Measurements from ENCODE around the gene ISY1. TPM values are rescaled to one million over a fixed set of nuclear protein-coding genes. Genes with fewer than 3 reads are reported as not detected.
A peak's percentile ranks its signal among the peaks of the same experiment; 100 is the strongest.
"Not testable (repeated sequence)": the region's sequence is repeated elsewhere in the genome, so short reads cannot be mapped to it uniquely, and the experiment has no call there.

ISY1 gene
- total RNA-seq, 2 experiments from 2014 or later: 28.2 to 28.5 TPM

DNA sequence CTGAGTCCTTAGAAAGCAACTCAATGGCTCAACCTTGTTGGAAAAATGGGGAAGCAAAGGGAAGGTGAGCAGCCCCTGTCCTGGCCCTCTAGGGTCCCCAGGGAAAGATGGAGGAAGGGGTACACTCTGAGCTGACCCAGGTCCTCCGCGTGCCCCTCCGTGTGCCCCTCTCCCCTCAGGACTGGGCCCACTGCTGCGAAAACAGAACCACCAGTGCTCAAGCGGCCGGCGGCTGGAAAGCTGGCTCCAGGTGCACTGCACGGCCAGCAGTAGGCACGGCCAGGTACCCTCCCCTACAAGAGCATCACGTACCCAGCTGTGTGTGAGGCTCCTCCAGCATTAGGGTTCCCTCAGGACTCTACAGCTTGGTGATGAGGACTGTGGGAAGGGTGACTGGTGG is 65.6 kb downstream of the ISY1 start:
- ChIA-PET POLR2A (interaction anchor here (0.8 to 1.5 kb wide), 4 partner anchors 24 to 89 kb away, joined by 3 to 4 read pairs (median 4); partner anchors contain the start of gene CNBP), CTCF (no interaction called here)
- Histone ChIP-seq H3K4me3 (ENCODE audit: low read length) (no peak overlapping the region), H3K4me1 (ENCODE audit: insufficient read depth, low read length) (peaks cover 18% of the 10 kb centered on the region), H3K36me3 (ENCODE audit: insufficient read depth, low read length) (peaks cover 63% of the 10 kb centered on the region), H3K27ac (ENCODE audit: low read depth in 1 of 2, low read length in 2 of 2) (peak overlapping the region in 1 of 2 donors; percentile 22), H3K9me3 (ENCODE audit: control insufficient read depth in 1 of 2, insufficient read depth in 1 of 2, low read length in 2 of 2) (no peaks in the 10 kb centered on the region), H3K27me3 (ENCODE audit: control insufficient read depth in 1 of 2, insufficient read depth in 2 of 2, low read length in 2 of 2) (no peaks in the 10 kb centered on the region)
- Mint-ChIP-seq H3K36me3 (ENCODE audit: low read depth) (peaks cover 60% of the 10 kb centered on the region), H3K4me3 (no peak overlapping the region), H3K4me1 (ENCODE audit: low read depth) (peaks cover 32% of the 10 kb centered on the region), H3K9me3 (no peaks in the 10 kb centered on the region), H3K27ac (peak overlapping the region; percentile 85), H3K27me3 (no peaks in the 10 kb centered on the region)
- no peak for DNase-seq
- TF ChIP-seq, protein P1, sequence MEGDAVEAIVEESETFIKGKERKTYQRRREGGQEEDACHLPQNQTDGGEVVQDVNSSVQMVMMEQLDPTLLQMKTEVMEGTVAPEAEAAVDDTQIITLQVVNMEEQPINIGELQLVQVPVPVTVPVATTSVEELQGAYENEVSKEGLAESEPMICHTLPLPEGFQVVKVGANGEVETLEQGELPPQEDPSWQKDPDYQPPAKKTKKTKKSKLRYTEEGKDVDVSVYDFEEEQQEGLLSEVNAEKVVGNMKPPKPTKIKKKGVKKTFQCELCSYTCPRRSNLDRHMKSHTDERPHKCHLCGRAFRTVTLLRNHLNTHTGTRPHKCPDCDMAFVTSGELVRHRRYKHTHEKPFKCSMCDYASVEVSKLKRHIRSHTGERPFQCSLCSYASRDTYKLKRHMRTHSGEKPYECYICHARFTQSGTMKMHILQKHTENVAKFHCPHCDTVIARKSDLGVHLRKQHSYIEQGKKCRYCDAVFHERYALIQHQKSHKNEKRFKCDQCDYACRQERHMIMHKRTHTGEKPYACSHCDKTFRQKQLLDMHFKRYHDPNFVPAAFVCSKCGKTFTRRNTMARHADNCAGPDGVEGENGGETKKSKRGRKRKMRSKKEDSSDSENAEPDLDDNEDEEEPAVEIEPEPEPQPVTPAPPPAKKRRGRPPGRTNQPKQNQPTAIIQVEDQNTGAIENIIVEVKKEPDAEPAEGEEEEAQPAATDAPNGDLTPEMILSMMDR (IDR thresholded peaks at IDR 0.05): no peak
- ATAC-seq (ENCODE audit: poor library complexity): no peak
- intact Hi-C loops (cut with DNase I, micrococcal nuclease): no loop called here

DNA sequence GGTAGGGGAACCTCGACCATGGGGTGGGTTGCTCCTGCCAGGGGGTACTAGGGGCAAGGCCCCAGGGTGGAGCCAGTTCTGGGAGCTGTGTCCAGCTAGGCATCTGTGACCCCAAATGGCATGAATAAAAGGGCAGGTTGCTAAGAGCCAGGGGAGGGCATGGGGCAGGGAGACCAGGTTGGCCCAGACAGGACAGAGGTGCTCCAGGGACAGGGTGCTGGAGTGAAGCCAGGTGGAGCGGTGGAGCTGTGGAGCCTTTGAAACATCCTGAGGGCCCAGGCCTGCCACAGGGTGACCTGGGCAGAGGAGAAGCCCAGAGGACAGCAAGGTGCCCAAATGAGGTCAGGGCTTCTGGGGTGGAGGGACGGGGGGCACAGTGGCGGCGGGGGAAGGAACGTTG is 72.6 kb downstream of the ISY1 start:
- ATAC-seq (ENCODE audit: poor library complexity); H3K9me3 Mint-ChIP-seq; H3K4me1 ChIP-seq (ENCODE audit: insufficient read depth, low read length); H3K9me3 ChIP-seq (ENCODE audit: control insufficient read depth in 1 of 2, insufficient read depth in 1 of 2, low read length in 2 of 2); H3K4me3 ChIP-seq (ENCODE audit: low read length); H3K27me3 ChIP-seq (ENCODE audit: control insufficient read depth in 1 of 2, insufficient read depth in 2 of 2, low read length in 2 of 2); H3K4me3 Mint-ChIP-seq; POLR2A ChIA-PET; intact Hi-C loops (cut with DNase I, micrococcal nuclease); H3K27ac ChIP-seq (ENCODE audit: low read depth in 1 of 2, low read length in 2 of 2); DNase-seq; CTCF ChIA-PET; H3K27ac Mint-ChIP-seq; H3K27me3 Mint-ChIP-seq: not testable (repeated sequence)
- peaks cover 12% of the 10 kb centered on the region for H3K4me1 Mint-ChIP-seq (ENCODE audit: low read depth)
- peaks cover 16% of the 10 kb centered on the region for H3K36me3 Mint-ChIP-seq (ENCODE audit: low read depth)
- peaks cover 20% of the 10 kb centered on the region for H3K36me3 ChIP-seq (ENCODE audit: insufficient read depth, low read length)

DNA sequence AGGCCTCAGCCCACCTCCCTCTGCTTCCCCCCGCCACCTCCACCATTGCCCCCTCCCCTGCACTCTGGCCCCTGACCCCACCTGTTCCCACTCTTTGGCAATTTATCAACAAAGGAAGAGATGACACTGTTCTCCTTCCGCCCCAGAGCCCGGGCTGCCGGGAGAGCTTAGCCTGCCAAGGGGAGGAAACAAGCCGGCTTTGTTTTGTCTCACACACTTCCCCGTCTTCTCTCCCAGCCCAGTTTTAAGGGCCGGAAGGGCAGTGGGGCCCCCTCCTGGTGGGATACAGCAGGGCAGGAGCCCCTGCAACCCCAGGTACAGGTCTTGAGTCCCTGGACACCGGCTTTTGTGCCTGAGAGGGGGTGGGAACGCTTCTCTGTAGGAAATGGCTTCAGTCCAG is 73.0 kb downstream of the ISY1 start:
- H3K4me3 ChIP-seq (ENCODE audit: low read length); H3K27ac Mint-ChIP-seq; H3K27ac ChIP-seq (ENCODE audit: low read depth in 1 of 2, low read length in 2 of 2); H3K4me1 ChIP-seq (ENCODE audit: insufficient read depth, low read length); H3K9me3 Mint-ChIP-seq; H3K27me3 Mint-ChIP-seq; H3K9me3 ChIP-seq (ENCODE audit: control insufficient read depth in 1 of 2, insufficient read depth in 1 of 2, low read length in 2 of 2); H3K27me3 ChIP-seq (ENCODE audit: control insufficient read depth in 1 of 2, insufficient read depth in 2 of 2, low read length in 2 of 2); intact Hi-C loops (cut with DNase I, micrococcal nuclease); H3K4me3 Mint-ChIP-seq; CTCF ChIA-PET: not testable (repeated sequence)
- DNase-seq (peak in 5 of 14 experiments; percentile 28 to 46 (median 32)), ATAC-seq (ENCODE audit: poor library complexity) (peak; percentile 87)
- POLR2A ChIA-PET: interaction anchor here (1.1 kb wide), 1 partner anchor 31 kb away, joined by 4 read pairs; no protein-coding TSS in a partner anchor
- Mint-ChIP-seq H3K36me3 (ENCODE audit: low read depth) (peaks cover 14% of the 10 kb centered on the region), H3K4me1 (ENCODE audit: low read depth) (peaks cover 14% of the 10 kb centered on the region)
- H3K36me3 ChIP-seq (ENCODE audit: insufficient read depth, low read length): peaks cover 16% of the 10 kb centered on the region

DNA sequence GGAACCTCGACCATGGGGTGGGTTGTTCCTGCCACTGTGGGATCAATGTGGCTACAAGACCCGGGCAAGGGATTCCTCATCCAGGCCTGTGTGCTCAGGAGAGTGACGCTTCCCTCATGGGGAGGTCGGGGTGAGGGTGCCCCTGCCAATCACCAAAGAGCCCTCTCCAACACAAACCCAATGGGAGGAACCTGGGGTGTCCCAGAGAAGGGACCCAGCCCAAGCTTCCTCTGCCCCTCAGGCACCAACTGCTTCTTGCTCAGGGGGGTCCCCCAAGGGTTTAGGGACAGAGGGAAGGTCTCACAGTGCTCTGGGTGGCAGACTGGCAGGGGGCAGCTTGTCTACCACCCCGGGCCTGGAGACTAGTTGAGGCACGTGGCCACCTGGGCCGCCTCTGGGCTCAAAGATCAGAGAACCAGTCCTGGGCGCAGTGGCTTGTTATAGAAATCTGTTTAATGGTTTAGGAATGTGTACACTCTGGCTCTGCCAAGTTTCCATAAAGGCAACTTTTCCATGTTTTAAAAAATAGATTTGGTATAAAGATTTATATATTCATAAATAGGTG is 73.6 kb downstream of the ISY1 start:
- peaks cover 10% of the 10 kb centered on the region for H3K36me3 Mint-ChIP-seq (ENCODE audit: low read depth)
- CTCF ChIA-PET: interaction anchor here (0.7 kb wide), 1 partner anchor 158 kb away, joined by 5 read pairs; no protein-coding TSS in a partner anchor
- DNase-seq (no peak), ATAC-seq (ENCODE audit: poor library complexity) (no peak)
- peaks cover 4% of the 10 kb centered on the region for H3K4me1 ChIP-seq (ENCODE audit: insufficient read depth, low read length)
- peaks cover 16% of the 10 kb centered on the region for H3K4me1 Mint-ChIP-seq (ENCODE audit: low read depth)
- peak overlapping the region; percentile 69 for H3K27ac Mint-ChIP-seq
- TF ChIP-seq, protein P1 (IDR thresholded peaks at IDR 0.05): no peak
- H3K27me3 Mint-ChIP-seq: no peaks in the 10 kb centered on the region
- H3K36me3 ChIP-seq (ENCODE audit: insufficient read depth, low read length): peaks cover 11% of the 10 kb centered on the region
- POLR2A ChIA-PET: interaction anchor here (1.1 kb wide), 1 partner anchor 31 kb away, joined by 4 read pairs; no protein-coding TSS in a partner anchor
- H3K4me3 Mint-ChIP-seq: no peak overlapping the region
- H3K9me3 Mint-ChIP-seq: no peaks in the 10 kb centered on the region
- H3K9me3 ChIP-seq (ENCODE audit: control insufficient read depth in 1 of 2, insufficient read depth in 1 of 2, low read length in 2 of 2): no peaks in the 10 kb centered on the region
- H3K27me3 ChIP-seq (ENCODE audit: control insufficient read depth in 1 of 2, insufficient read depth in 2 of 2, low read length in 2 of 2): no peaks in the 10 kb centered on the region
- H3K27ac ChIP-seq (ENCODE audit: low read depth in 1 of 2, low read length in 2 of 2): peak overlapping the region in 1 of 2 donors; percentile 26
- intact Hi-C loops (cut with DNase I, micrococcal nuclease): no loop called here
- no peak overlapping the region for H3K4me3 ChIP-seq (ENCODE audit: low read length)
